HG03354 (cell line): ENCODE data around the gene STUB1.

Experiments used
- ATAC-seq: cut with Tn5 transposase; IDR thresholded peaks from one replicate; pipeline ENCODE4 v1.9.1; 2021; ENCODE audit warnings: mild to moderate bottlenecking; ENCODE audit not compliant: unreplicated experiment, poor library complexity, severe bottlenecking

STUB1 gene

DNA sequence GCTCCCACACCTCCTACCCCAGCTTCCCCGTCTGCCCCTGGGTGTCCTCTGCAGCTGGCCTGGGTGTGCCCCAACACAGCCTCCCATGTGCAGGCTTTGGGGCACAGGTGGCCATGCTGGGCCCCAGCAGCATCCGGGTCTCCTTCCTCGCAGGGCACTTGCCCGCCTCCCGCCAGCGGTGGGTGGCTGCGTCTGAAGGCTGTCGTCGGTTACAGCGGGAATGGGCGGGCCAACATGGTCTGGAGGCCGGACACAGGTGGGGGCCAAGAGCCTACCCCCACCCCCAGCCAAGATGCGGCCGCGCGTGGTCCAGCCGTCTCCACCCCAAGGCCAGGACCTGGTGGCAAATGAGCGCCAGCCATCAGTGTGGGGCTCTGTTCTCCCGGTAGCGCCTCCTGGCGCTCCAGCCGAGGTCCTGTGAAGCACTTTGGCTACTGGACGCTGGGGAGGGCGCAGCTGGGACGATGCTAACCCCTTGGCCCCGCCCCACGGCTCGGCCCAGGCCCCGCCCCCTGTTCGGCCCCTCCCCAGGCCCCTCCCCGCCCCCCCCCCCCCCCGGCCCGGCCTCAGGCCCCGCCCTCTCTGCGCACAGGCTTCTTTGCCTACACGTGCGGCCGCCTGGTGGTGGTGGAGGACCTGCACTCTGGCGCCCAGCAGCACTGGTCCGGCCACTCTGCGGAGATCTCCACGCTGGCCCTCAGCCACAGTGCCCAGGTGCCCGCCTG, 19.6 kb upstream of the STUB1 start:
- peak; percentile 53 for ATAC-seq

DNA sequence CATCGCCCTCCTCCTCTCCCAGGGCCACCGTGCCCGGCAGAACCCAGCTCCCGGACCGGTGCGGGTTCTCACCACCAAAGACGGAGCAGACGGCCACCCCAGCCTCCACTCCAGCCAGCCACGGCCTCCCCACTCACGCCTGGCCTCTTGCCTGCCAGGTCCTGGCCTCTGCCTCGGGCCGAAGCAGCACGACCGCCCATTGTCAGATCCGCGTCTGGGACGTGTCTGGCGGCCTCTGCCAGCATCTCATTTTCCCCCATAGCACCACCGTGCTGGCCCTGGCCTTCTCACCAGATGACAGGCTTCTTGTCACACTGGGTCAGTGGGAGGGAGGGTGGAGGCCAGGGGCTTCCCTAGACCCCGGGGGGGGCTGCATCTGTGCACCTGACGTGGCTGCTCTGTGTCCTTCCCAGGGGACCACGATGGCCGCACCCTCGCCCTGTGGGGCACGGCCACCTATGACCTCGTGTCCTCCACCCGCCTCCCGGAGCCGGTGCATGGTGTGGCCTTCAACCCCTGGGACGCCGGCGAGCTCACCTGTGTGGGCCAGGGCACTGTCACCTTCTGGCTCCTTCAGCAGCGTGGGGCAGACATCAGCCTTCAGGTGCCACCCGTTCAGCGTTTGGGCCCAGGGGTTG, 18.9 kb upstream of the STUB1 start:
- peak; percentile 4 for ATAC-seq

DNA sequence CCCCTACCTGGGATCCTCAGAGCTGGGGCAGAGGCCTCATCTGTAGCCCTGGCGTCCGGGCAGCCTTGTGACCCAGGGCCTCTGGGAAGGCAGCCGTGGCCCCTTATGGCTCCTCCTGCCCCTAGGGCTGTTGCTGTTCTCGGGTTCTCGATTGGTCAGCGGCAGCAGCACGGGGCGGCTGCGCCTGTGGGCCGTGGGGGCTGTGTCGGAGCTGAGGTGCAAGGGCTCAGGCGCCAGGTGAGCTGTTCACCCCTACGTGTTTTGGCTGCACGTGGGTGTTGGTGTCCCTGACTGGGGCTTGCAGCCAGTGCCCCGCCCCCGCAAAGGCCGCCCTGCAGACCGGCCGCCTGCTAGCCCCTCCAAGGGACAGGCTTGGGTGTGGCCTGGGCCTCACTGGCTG, 18.1 kb upstream of the STUB1 start:
- ATAC-seq, result no peak

DNA sequence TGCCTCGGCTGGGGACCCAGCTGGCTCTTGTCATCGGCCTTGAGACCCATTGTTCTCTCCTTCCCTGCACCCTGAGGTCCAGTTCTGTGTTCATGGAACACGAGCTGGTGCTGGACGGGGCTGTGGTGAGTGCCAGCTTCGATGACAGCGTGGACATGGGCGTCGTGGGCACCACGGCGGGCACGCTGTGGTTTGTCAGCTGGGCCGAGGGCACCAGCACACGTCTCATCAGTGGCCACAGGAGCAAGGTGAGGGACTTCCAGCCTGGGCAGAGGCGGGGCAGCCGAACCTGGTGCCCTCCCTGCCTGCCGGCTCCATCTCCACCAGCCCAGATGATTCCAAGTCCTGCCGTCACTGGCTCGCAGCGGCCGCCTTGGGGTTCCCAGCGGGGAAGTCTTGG, 17.6 kb upstream of the STUB1 start:
- no peak for ATAC-seq

DNA sequence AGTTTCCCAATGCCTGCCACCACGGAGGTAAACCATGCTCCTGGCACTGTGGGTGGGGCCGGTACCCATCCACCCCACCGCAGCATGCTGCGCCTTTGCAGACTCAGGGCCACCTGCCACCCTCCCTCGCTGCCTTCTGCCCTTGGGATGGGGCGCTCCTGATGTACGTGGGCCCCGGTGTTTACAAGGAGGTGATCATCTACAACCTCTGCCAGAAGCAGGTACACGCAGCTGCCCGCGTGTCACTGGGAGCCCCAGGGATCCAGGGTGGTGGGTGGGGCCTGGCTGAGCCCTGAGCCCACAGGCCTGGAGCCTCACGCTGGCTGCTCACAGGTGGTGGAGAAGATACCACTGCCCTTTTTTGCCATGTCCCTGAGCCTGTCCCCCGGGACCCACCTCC, 13.6 kb upstream of the STUB1 start:
- ATAC-seq, result no peak

DNA sequence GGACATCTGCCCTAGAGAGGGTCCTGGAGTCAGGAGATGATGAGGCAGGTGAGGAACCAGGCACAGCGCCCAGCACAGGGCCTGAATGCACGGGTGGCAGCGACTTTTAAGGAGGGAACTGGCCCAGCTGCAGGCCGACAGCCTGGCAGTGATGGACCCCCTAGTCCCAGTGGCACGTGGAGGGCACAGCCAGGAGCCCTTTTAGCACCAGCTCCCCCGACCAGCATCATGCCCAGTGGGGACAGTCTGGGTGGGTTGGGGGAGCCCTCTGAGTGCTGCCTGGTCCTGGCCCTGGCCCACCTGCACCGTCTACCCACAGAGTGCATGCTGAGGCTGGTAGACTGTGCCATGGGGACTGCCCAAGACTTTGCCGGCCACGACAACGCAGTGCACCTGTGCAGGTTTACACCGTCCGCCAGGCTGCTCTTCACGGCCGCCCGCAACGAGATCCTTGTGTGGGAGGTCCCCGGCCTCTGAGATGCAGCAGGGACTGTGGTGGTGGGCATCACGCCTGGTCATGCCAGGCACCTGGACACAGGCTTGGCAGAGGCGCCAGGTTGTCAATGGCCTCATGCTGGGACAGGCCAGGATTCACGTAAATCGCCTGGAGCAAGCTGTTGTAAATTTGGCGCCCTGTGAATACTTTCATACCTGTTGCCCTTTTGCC, 13.0 kb upstream of the STUB1 start:
- no peak for ATAC-seq

DNA sequence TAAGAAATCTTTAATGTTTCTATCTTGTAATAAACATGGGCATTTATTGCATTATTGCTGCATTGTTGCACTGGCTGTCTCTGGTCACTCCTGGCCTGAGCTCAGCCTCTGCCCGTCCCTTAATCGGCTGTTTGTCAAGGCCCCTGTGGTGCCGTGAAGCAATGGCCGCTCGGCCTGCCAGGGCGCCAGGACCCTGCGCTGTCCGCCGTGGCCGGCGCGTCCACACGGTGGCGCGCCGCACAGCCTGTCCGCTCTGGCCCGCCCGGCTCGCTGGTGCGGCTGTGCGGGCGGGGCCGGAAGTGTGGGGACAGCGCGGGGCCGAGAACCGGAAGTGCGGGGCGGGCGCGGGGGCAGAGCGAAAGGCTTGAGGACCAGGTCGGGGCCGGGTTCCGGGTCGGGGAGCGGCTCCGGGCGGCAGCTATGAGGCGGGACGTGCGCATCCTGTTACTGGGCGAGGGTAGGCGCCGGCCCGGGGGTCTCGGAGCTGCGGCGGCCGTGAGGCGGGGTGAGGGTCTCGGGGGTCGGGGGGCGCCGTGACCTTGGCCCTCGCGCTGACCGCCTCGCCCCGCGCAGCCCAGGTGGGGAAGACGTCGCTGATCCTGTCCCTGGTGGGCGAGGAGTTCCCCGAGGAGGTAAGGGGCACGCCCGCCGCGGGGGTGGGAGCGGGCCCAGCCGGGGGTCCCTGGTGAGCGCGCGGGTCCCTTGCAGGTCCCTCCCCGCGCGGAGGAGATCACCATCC, 12.3 kb upstream of the STUB1 start, which contains the start of gene RHOT2:
Gene RHOT2, plus strand, starts transcription at position 353 of the 739 bp plus-strand sequence. Its CDS starts 68 bp downstream, at position 421.
- peak; percentile 88 for ATAC-seq

DNA sequence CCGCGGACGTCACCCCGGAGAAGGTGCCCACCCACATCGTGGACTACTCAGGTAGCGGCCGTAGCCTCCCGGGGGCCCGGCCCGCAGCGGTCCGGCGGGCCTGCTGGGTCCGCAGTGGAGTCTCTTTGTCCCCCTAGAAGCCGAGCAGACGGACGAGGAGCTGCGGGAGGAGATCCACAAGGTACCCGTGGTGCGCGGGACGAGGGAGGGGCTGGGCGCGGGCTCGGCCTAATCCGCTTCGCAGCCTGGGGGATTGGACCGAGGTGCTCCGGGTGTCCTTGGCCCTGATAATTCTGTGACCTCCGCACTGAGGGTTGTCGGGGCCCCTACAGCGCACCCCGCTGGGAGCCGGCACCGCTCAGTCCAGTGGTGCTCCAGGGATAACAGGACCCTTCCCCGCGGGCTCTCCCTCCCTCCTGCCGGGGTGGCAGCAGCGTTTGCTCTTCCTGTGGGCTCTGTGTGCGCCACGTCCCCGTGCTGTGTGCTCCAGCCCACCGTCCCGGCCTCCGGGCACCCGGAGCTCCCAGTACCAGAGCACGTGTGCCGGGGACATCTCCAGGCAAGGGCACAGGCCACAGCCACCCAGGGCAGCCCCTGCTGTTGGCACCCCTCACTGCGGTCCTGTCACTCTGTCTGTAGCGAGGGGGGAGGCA, 11.6 kb upstream of the STUB1 start:
- ATAC-seq, result peak; percentile 8

DNA sequence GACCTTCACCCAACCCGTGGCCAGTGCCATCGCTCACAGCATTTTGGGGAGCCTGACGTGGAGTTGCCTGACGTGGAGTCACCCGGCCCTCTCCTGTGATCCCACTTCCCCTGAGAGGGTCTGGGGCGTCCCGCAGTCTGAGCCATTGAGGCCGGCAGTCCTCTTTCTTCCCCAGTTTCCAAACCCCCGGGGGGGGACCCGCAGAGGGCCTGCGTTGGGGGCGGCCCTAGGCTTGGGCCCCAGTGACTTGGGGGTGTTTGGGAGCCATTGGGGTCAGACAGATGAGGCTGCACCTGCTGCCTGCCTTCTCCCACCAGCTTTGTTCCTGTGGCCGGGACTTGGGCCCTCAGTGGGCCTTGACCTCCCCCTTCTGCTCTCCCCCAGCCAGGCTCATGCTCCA, 10.5 kb upstream of the STUB1 start:
- ATAC-seq, result no peak

DNA sequence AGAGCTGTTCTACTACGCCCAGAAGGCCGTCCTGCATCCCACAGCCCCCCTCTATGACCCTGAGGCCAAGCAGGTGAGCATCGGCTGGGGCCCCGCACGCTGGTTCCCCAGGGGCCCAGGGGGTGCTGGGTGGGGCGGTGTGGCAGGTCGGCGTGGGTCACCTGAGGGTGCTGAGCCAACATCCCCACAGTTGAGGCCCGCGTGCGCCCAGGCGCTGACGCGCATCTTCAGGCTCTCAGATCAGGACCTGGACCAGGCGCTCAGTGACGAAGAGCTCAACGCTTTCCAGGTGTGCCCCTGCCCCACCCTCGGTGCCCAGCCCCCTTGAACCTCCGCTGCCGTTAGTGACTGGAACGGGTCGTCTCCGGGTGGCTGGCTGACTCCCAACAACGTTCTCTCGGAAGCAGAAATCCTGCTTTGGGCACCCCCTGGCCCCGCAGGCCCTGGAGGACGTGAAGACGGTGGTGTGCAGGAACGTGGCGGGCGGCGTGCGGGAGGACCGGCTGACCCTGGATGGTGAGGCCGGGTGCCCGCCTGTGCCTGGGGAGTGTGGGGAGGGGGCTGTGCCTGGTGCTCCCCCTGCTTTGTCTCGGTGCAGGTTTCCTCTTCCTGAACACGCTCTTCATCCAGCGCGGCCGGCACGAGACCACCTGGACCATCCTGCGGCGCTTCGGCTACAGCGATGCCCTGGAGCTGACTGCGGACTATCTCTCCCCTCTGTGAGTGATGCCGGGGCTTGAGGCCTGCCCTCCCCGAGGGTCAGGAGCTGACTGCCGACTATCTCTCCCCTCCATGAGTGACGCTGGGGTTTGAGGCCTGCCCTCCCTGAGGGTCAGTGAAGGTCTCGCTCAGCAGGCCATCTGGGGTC, 9.5 kb upstream of the STUB1 start:
- ATAC-seq, result no peak

DNA sequence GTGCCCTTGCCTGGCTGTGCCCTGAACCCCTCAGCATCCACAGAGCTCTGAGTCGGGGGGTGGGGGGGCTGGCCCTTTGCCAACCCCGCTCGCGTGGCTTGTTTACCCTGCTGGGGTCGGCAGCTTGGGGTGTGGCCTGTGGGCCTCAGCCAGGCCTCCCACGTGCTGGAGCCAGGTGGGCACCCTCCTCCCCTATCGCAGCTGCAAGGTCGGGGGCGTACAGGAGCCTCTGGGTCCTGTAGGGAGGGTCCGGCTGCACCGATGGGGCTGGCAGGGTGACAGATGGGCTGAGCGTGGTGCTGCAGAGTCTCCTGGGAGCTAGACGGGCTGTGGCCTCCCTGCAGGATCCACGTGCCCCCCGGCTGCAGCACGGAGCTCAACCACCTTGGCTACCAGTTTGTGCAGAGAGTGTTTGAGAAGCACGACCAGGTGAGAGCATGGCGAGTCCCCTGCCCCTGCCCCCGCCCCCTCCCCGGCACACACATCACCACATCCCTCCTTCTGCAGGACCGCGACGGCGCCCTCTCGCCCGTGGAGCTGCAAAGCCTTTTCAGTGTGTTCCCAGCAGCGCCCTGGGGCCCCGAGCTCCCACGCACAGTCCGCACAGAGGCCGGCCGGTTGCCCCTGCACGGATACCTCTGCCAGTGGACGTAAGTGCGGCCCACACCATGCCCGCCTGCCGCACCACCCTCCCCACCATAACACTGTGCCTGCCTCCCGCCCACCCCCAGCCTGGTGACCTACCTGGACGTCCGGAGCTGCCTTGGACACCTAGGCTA, 8.7 kb upstream of the STUB1 start:
- ATAC-seq, result no peak

DNA sequence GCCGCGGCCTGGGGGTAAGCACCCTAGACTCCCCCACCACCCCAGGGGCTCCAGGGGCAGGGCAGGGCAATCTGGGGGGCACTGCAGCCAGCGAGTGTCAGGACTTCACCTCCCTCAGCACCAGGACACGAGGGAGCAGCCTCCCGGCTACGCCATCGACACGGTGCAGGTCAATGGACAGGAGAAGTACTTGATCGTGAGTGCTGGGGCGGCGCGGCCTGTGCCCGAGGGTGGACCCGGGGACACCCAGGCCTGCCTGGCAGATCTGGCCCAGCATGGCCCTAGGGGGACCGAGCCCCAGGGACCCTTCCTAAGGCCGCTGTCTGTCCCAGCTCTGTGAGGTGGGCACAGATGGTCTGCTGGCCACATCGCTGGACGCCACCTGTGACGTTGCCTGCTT, 7.8 kb upstream of the STUB1 start:
- ATAC-seq, result no peak

DNA sequence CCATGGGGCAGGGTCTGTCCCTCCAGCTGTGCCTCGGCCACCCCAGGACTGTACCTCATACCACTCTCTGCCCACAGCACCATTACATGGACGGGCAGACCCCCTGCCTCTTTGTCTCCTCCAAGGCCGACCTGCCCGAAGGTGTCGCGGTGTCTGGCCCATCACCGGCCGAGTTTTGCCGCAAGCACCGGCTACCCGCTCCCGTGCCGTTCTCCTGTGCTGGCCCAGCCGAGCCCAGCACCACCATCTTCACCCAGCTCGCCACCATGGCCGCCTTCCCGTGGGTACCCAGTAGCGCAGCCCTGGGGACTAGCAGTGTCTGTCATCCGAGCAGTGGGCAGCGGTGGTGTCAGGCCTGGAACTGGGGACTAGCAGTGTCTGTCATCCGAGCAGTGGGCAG, 7.4 kb upstream of the STUB1 start:
- ATAC-seq, result no peak

DNA sequence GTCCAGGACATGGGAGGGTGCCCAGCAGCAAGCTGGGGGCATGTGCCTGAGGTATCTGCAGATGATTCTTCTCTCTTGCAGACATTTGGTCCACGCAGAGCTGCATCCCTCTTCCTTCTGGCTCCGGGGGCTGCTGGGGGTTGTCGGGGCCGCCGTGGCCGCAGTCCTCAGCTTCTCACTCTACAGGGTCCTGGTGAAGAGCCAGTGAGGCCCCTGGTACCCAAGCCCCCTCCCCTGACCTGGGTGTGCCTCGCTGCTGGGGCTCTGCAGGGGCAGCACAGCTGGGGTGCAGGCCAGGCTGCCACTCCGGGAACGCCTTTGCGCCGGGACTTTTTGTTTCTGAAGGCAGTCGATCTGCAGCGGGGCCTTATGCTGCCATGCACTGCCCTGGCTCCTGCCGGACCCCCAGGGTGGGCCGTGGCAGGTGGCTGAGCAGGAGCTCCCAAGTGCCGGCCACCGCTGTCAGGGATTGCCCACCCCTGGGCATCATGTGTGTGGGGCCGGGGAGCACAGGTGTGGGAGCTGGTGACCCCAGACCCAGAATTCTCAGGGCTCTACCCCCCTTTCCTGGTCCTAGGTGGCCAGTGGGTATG, 6.7 kb upstream of the STUB1 start:
- ATAC-seq, result no peak

DNA sequence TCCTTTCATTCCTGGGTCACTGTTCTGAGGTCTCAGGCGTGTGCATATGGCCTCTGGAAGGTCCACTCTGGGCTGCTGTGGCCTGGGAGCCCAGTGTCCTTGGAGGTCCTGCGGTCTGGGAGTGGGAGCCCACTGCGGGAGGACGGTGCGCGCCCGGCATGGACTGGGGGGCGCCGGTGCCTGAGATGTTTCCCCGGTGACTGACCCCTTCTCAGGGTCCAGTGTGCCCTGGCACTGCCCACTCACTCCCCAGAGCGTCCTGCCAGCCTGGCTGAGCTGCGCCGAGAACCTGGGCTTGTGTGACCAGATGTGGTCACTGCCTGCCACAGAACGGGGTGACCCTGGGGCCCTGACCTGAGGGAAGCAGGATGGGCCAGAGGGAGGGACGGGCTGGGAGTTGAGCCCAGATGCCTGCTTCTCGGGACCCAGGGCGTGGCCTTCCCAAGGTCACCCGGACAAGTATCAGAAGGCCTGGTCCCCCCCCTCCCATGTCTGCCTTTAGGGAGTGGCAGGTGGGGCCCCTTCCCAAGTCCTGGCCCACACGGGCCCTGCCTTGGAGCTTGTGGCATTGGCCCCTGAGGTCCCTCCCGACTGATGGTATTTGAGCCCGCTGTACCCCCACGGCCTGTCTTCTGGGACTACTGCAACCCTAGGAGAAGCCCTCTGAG, 5.9 kb upstream of the STUB1 start:
- ATAC-seq, result no peak

DNA sequence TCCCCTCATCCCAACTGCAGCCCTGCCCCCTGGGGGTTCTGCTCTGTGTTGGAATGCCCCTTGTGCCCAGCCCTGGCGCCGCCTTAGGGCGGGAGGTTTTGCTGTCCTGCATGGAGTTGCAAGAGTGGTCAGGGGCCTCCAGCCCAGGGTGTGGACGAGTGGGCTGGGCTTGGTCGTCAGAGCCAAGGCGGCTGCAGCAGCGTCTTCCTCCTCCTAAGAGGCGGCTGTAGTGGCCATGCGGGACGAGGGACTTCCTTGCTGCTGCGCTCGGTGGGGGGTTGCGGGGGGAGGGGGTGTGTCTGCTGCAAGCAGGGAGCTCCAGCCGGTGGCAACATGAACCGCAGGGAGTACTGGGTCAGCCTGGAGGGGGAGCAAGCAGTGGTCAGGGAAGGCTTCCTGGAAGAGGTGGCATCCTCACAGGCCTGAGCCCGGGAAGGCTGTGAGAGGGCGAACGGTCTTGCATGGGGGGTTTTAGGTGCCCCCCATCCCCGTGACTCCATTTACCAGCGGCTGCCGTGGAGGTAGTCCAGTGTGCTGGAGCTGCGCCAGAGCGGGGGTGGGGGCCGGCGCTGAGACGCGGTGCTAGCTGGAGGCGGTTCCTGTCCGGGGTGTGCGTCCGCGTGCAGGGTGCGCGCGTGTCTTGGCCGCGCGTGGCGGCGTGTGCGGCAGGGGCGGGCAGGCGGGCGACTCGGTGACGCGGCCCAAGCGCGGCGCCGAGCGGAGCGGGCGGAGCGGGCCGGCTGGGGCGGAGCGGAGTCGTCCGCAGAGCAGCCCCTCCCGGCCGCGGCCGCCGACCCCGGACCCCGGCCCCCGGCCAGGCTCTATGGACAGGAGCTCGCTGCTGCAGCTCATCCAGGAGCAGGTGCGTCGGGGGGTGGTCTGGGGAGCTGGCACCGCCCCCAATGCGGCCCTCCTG, 5.0 kb upstream of the STUB1 start, which contains the start of gene RHBDL1:
Gene RHBDL1, plus strand, starts transcription at position 704 of the 916 bp plus-strand sequence. Its CDS starts 120 bp downstream, at position 824.
- no peak for ATAC-seq
